ENCODE results near the gene SYT1.

SYT1 gene

GRCh38 chr12:79411791-79412190 lies 547.2 kb downstream of the SYT1 start:
- Histone ChIP-seq H3K4me3 (ENCODE audit: low read depth in 1 of 2, low read length in 2 of 2) (no peak overlapping the region), H3K27me3 (ENCODE audit: low read depth, low read length) (no peaks in the 10 kb centered on the region), H3K36me3 (ENCODE audit: control insufficient read depth in 1 of 2, insufficient read depth in 2 of 2, low read length in 2 of 2) (no peaks in the 10 kb centered on the region), H3K27ac (ENCODE audit: low read length) (no peak overlapping the region), H3K4me1 (ENCODE audit: control insufficient read depth in 1 of 2, insufficient read depth in 2 of 2, low read length in 2 of 2) (no peaks in the 10 kb centered on the region), H3K9me3 (ENCODE audit: control insufficient read depth in 1 of 2, low read length in 2 of 2) (no peaks in the 10 kb centered on the region)

DNA sequence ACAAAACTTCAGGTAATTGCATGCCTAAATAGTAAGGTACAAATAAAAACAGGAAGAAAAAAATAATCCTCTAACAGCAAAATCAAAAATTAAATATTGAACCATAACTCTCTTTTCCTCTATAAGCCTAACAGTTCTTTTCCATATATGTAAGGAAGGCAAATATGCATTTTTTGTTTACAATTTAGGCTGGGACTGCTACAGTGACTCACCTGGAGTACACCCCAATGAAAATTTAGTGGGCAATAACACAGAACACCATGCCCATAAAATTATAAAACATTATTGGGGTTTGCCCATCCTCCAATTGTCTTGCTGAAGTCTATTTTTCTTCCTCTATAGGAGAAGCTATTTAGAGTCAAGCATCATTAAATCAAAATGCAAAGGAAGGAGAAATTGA lies 549.2 kb downstream of the SYT1 start:
- Histone ChIP-seq H3K27ac (ENCODE audit: low read length) (no peak overlapping the region), H3K4me3 (ENCODE audit: low read depth in 1 of 2, low read length in 2 of 2) (no peak overlapping the region), H3K27me3 (ENCODE audit: low read depth, low read length) (no peaks in the 10 kb centered on the region), H3K9me3 (ENCODE audit: control insufficient read depth in 1 of 2, low read length in 2 of 2) (no peaks in the 10 kb centered on the region), H3K4me1 (ENCODE audit: control insufficient read depth in 1 of 2, insufficient read depth in 2 of 2, low read length in 2 of 2) (no peaks in the 10 kb centered on the region), H3K36me3 (ENCODE audit: control insufficient read depth in 1 of 2, insufficient read depth in 2 of 2, low read length in 2 of 2) (no peaks in the 10 kb centered on the region)

DNA sequence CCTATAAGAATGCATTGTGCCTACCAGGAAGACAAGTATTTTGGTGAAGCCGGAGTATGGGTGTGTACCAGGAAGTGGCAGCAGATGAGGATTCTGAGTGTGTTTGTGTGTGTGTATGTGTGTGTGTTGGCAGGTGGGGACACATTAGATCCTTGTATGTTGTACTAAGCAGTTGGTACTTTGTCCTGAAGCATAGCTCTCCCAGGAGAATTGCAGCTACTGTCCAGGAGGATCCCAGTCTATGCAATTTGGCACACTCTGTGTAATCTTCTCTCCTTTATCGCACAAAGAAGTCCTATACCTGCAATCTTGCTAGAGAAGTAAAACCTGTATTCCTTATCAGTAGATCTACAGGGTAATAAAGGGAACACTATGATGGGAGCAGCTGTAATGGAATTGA lies 549.7 kb downstream of the SYT1 start:
- no peaks in the 10 kb centered on the region for H3K4me1 ChIP-seq (ENCODE audit: control insufficient read depth in 1 of 2, insufficient read depth in 2 of 2, low read length in 2 of 2)
- H3K4me3 ChIP-seq (ENCODE audit: low read depth in 1 of 2, low read length in 2 of 2) = no peak overlapping the region
- H3K36me3 ChIP-seq (ENCODE audit: control insufficient read depth in 1 of 2, insufficient read depth in 2 of 2, low read length in 2 of 2) = no peaks in the 10 kb centered on the region
- no peak overlapping the region for H3K27ac ChIP-seq (ENCODE audit: low read length)
- H3K27me3 ChIP-seq (ENCODE audit: low read depth, low read length) = no peaks in the 10 kb centered on the region
- no peaks in the 10 kb centered on the region for H3K9me3 ChIP-seq (ENCODE audit: control insufficient read depth in 1 of 2, low read length in 2 of 2)

GRCh38 chr12:79415321-79415720 lies 550.7 kb downstream of the SYT1 start:
- Histone ChIP-seq H3K27ac (ENCODE audit: low read length) (no peak overlapping the region), H3K4me3 (ENCODE audit: low read depth in 1 of 2, low read length in 2 of 2) (no peak overlapping the region), H3K4me1 (ENCODE audit: control insufficient read depth in 1 of 2, insufficient read depth in 2 of 2, low read length in 2 of 2) (no peaks in the 10 kb centered on the region), H3K36me3 (ENCODE audit: control insufficient read depth in 1 of 2, insufficient read depth in 2 of 2, low read length in 2 of 2) (no peaks in the 10 kb centered on the region), H3K9me3 (ENCODE audit: control insufficient read depth in 1 of 2, low read length in 2 of 2) (no peaks in the 10 kb centered on the region), H3K27me3 (ENCODE audit: low read depth, low read length) (no peaks in the 10 kb centered on the region)

DNA sequence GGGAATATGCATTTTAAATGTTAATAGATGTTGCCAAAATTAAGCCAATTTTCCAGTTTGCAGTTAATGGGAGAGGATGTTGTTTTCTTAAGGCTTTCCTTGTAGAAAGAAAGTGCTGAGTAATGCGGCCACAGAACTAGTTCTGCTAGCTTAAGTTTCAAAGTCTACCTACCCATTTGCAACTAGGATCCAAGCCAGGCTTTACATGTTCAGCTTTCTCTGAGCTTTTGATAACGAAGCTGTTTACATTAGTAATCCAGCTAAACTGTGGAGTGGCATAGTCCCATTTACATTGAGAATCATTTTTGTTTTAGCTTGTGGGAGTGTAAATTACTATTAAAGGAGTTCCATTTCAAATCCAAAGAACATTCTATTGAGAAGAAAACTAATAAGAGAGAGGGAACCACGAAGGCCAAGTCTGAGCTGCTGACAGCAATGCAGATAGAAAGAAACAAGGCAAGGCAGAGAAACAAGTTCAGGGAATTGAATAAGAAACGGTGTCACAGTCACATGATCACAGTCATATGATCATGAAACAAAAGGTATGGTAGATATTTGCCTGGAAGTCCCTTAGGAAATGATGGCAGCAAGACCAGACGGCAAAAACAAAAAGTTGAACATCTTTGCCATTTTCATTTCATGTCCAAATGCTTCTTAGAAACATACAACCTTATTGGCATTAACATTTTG lies 551.3 kb downstream of the SYT1 start:
- no peak overlapping the region for H3K27ac ChIP-seq (ENCODE audit: low read length)
- no peaks in the 10 kb centered on the region for H3K4me1 ChIP-seq (ENCODE audit: control insufficient read depth in 1 of 2, insufficient read depth in 2 of 2, low read length in 2 of 2)
- no peak overlapping the region for H3K4me3 ChIP-seq (ENCODE audit: low read depth in 1 of 2, low read length in 2 of 2)
- H3K36me3 ChIP-seq (ENCODE audit: control insufficient read depth in 1 of 2, insufficient read depth in 2 of 2, low read length in 2 of 2) = no peaks in the 10 kb centered on the region
- H3K27me3 ChIP-seq (ENCODE audit: low read depth, low read length) = no peaks in the 10 kb centered on the region
- H3K9me3 ChIP-seq (ENCODE audit: control insufficient read depth in 1 of 2, low read length in 2 of 2) = no peaks in the 10 kb centered on the region

- Histone ChIP-seq H3K4me1 (ENCODE audit: control insufficient read depth in 1 of 2, insufficient read depth in 2 of 2, low read length in 2 of 2) (no peaks in the 10 kb centered on the region), H3K9me3 (ENCODE audit: control insufficient read depth in 1 of 2, low read length in 2 of 2) (no peaks in the 10 kb centered on the region), H3K36me3 (ENCODE audit: control insufficient read depth in 1 of 2, insufficient read depth in 2 of 2, low read length in 2 of 2) (no peaks in the 10 kb centered on the region), H3K27ac (ENCODE audit: low read length) (no peak overlapping the region), H3K27me3 (ENCODE audit: low read depth, low read length) (no peaks in the 10 kb centered on the region), H3K4me3 (ENCODE audit: low read depth in 1 of 2, low read length in 2 of 2) (no peak overlapping the region)
Observed at GRCh38 chr12:79420146-79420618, 555.6 kb downstream of the SYT1 start.

- H3K27ac ChIP-seq (ENCODE audit: low read length) = no peak overlapping the region
- no peaks in the 10 kb centered on the region for H3K36me3 ChIP-seq (ENCODE audit: control insufficient read depth in 1 of 2, insufficient read depth in 2 of 2, low read length in 2 of 2)
- H3K9me3 ChIP-seq (ENCODE audit: control insufficient read depth in 1 of 2, low read length in 2 of 2) = no peaks in the 10 kb centered on the region
- H3K4me3 ChIP-seq (ENCODE audit: low read depth in 1 of 2, low read length in 2 of 2) = no peak overlapping the region
- H3K27me3 ChIP-seq (ENCODE audit: low read depth, low read length) = no peaks in the 10 kb centered on the region
- H3K4me1 ChIP-seq (ENCODE audit: control insufficient read depth in 1 of 2, insufficient read depth in 2 of 2, low read length in 2 of 2) = peaks cover 0 to 3% of the 10 kb centered on the region in 2 donors
Observed at GRCh38 chr12:79421236-79421740, 556.7 kb downstream of the SYT1 start.

DNA sequence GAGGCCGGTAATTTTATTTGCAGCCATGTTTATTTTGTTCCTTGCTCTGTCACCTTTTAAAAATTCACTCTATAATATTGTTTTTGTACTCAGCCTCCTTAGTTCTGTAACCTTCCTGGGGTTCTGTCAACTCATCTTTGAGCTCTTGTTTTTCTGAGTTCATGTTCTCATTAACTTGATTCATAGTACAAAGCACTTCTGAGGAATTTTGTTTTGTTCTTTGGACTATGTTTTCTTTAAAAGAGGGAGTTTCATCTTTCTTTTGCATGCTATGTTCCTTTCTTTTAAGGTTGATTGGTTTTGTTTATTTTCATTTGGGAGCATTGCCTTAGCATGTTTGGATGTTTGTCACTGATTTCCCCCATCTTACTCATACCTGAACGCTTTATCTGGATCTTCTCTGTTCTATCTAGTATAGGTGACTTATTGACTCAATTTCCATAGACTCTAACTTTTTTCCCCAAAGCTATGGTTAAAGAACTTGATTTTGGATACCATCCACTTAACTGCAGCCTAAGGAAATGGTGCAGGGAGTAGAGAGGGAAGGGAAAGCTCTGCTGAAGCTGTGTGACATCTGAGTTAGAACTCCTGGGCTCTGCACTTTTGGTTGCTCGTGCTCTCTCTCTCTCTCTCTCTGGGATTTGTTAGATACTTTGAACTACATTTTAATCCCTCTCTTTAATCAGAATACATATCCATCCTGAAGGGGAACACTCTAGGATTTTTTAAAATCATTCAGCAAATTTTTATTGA lies 557.7 kb downstream of the SYT1 start:
- Histone ChIP-seq H3K27me3 (ENCODE audit: low read depth, low read length) (no peaks in the 10 kb centered on the region), H3K36me3 (ENCODE audit: control insufficient read depth in 1 of 2, insufficient read depth in 2 of 2, low read length in 2 of 2) (no peaks in the 10 kb centered on the region), H3K4me3 (ENCODE audit: low read depth in 1 of 2, low read length in 2 of 2) (no peak overlapping the region), H3K9me3 (ENCODE audit: control insufficient read depth in 1 of 2, low read length in 2 of 2) (no peaks in the 10 kb centered on the region), H3K4me1 (ENCODE audit: control insufficient read depth in 1 of 2, insufficient read depth in 2 of 2, low read length in 2 of 2) (peaks cover 0 to 6% of the 10 kb centered on the region in 2 donors), H3K27ac (ENCODE audit: low read length) (no peak overlapping the region)

DNA sequence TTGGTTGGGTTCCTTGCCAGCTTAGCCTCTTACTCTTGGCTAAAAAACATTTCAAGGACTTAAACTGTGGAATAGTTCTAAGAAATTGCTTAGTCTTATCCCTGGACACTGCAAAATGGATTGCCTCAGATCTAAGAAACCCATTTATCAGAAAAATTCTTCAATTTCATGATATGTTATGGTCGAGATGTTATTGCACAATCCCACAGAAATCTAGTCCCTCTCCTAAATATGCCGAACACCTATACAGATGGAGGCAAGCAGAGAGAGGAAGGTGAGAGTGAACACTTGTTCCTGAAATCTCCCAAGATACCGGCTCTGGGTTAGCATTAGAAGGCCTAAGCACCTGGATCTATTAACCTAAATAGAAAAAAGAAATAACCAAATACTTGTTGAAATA lies 559.0 kb downstream of the SYT1 start:
- no peak overlapping the region for H3K27ac ChIP-seq (ENCODE audit: low read length)
- H3K36me3 ChIP-seq (ENCODE audit: control insufficient read depth in 1 of 2, insufficient read depth in 2 of 2, low read length in 2 of 2) = no peaks in the 10 kb centered on the region
- no peak overlapping the region for H3K4me3 ChIP-seq (ENCODE audit: low read depth in 1 of 2, low read length in 2 of 2)
- H3K27me3 ChIP-seq (ENCODE audit: low read depth, low read length) = no peaks in the 10 kb centered on the region
- peaks cover 0 to 6% of the 10 kb centered on the region in 2 donors for H3K4me1 ChIP-seq (ENCODE audit: control insufficient read depth in 1 of 2, insufficient read depth in 2 of 2, low read length in 2 of 2)
- no peaks in the 10 kb centered on the region for H3K9me3 ChIP-seq (ENCODE audit: control insufficient read depth in 1 of 2, low read length in 2 of 2)

DNA sequence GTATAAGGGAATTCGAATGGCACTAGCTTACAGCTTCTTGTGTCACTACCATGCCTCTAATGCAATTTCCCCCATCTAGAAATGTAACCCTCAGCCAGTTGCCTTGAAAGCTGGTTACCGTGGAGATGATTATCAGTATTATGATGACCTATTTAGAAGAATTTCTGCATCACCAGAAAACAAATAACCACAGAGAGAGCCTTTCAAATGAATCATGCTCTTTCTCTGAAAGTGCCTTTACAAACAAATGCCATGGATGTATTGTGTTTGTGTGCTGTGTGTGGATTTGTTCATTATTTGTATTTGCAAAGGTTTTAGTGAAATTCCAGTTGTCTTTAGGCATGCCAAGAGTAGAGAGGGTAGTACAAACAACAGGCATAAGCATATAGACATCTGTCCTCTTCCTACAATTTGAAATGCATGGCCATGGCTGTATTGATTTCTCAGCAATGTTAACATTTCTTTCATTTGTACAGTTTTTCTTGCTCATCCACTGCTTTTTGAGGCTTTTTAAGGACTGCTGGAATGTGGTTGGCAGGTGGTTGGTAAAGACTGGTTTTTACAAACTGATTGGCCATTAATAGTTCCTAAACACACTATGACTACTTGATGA lies 559.6 kb downstream of the SYT1 start:
- Histone ChIP-seq H3K36me3 (ENCODE audit: control insufficient read depth in 1 of 2, insufficient read depth in 2 of 2, low read length in 2 of 2) (no peaks in the 10 kb centered on the region), H3K27ac (ENCODE audit: low read length) (no peak overlapping the region), H3K9me3 (ENCODE audit: control insufficient read depth in 1 of 2, low read length in 2 of 2) (no peaks in the 10 kb centered on the region), H3K4me1 (ENCODE audit: control insufficient read depth in 1 of 2, insufficient read depth in 2 of 2, low read length in 2 of 2) (peaks cover 0 to 6% of the 10 kb centered on the region in 2 donors), H3K4me3 (ENCODE audit: low read depth in 1 of 2, low read length in 2 of 2) (no peak overlapping the region), H3K27me3 (ENCODE audit: low read depth, low read length) (no peaks in the 10 kb centered on the region)

- no peak overlapping the region for H3K4me3 ChIP-seq (ENCODE audit: low read depth in 1 of 2, low read length in 2 of 2)
- H3K36me3 ChIP-seq (ENCODE audit: control insufficient read depth in 1 of 2, insufficient read depth in 2 of 2, low read length in 2 of 2) = no peaks in the 10 kb centered on the region
- no peaks in the 10 kb centered on the region for H3K27me3 ChIP-seq (ENCODE audit: low read depth, low read length)
- H3K9me3 ChIP-seq (ENCODE audit: control insufficient read depth in 1 of 2, low read length in 2 of 2) = no peaks in the 10 kb centered on the region
- H3K4me1 ChIP-seq (ENCODE audit: control insufficient read depth in 1 of 2, insufficient read depth in 2 of 2, low read length in 2 of 2) = peaks cover 0 to 6% of the 10 kb centered on the region in 2 donors
- no peak overlapping the region for H3K27ac ChIP-seq (ENCODE audit: low read length)
Observed at GRCh38 chr12:79426121-79426520, 561.5 kb downstream of the SYT1 start.
